K562 (cell line): ENCODE results near the gene NDUFB3. TPM values are rescaled to one million over a fixed set of nuclear protein-coding genes. Genes with fewer than 3 reads are reported as not detected.

Experiments used
- BDP1 ChIP-seq: IDR thresholded peaks from 3 replicates; pipeline ENCODE4 v1.6.1; 2011; ENCODE audit not compliant: insufficient read length, insufficient read depth
- BMI1 ChIP-seq: fragments of 150-350 bp; IDR thresholded peaks from 2 replicates; pipeline ENCODE4 v1.6.1; 2014; ENCODE audit warnings: low read length
- CBX3 ChIP-seq, 2 experiments: IDR thresholded peaks; 1 replicate in 1 of 2; 2 replicates in 1 of 2; pipeline ENCODE4 v1.6.1; 2012; ENCODE audit warnings: inconsistent platforms in 2 of 2, low read length in 2 of 2, borderline replicate concordance in 1 of 2, control low read depth in 1 of 2
- CEBPG ChIP-seq, 3 experiments: fragments of 200-800 bp in 1 of 3; sonication (Bioruptor generic) in 1 of 3; sonication (generic) in 1 of 3; formaldehyde crosslinking in 1 of 3; IDR thresholded peaks in 2 of 3; conservative IDR thresholded peaks in 1 of 3; 2 replicates each; pipeline versions ENCODE4 v1.6.1 to v1.8.0; 2016 to 2022; ENCODE audit warnings: missing compliant biosample characterization in 2 of 3, missing genetic modification characterization in 2 of 3, mild to moderate bottlenecking in 1 of 3, missing genetic modification reagents in 1 of 3
- ELK3 ChIP-seq: fragments of 450-650 bp; formaldehyde crosslinking; IDR thresholded peaks from 2 replicates; pipeline ENCODE4 v1.4.0; 2020; ENCODE audit warnings: mild to moderate bottlenecking
- FIP1L1 ChIP-seq: fragments of 200-400 bp; formaldehyde crosslinking; IDR thresholded peaks from 2 replicates; pipeline ENCODE4 v1.6.1; 2018; ENCODE audit warnings: mild to moderate bottlenecking, low read depth, low read length; ENCODE audit not compliant: poor library complexity, severe bottlenecking
- GATAD2A ChIP-seq: fragments of 450-650 bp; IDR thresholded peaks from 2 replicates; pipeline ENCODE4 v1.6.1; 2017
- GATAD2B ChIP-seq: fragments of 450-650 bp; IDR thresholded peaks from 2 replicates; pipeline ENCODE4 v1.6.1; 2017; ENCODE audit warnings: mild to moderate bottlenecking, borderline replicate concordance
- IFI16 ChIP-seq: fragments of 250-450 bp; sonication (Bioruptor Pico); IDR thresholded peaks from 2 replicates; pipeline ENCODE4 v2.1.2; 2022; ENCODE audit warnings: mild to moderate bottlenecking, inconsistent platforms
- JUNB ChIP-seq: fragments of 450-650 bp; formaldehyde crosslinking; conservative IDR thresholded peaks from 2 replicates; pipeline ENCODE4 v1.4.0; 2020; ENCODE audit warnings: mild to moderate bottlenecking
- NCOA6 ChIP-seq: fragments of 450-650 bp; IDR thresholded peaks from 2 replicates; pipeline ENCODE4 v1.6.1; 2017; ENCODE audit warnings: mild to moderate bottlenecking
- NUFIP1 ChIP-seq: fragments of 450-650 bp; IDR thresholded peaks from 2 replicates; pipeline ENCODE4 v1.6.1; 2018; ENCODE audit not compliant: partially characterized antibody
- POLR2AphosphoS5 ChIP-seq: IDR thresholded peaks from 2 replicates; pipeline ENCODE4 v1.6.1; 2011; ENCODE audit warnings: mild to moderate bottlenecking, low read depth, low read length, moderate library complexity; ENCODE audit not compliant: control insufficient read depth, insufficient read depth
- POLR2H ChIP-seq: IDR thresholded peaks from 2 replicates; pipeline ENCODE4 v1.6.1; 2016; ENCODE audit warnings: missing genetic modification characterization, low read depth, mild to moderate bottlenecking, control low read depth, missing compliant biosample characterization, moderate library complexity
- PYGO2 ChIP-seq: fragments of 450-650 bp; IDR thresholded peaks from 2 replicates; pipeline ENCODE4 v1.6.1; 2016; ENCODE audit warnings: mild to moderate bottlenecking, missing genetic modification characterization, moderate library complexity, missing compliant biosample characterization
- RBM17 ChIP-seq: fragments of 200-400 bp; formaldehyde crosslinking; IDR thresholded peaks from 2 replicates; pipeline ENCODE4 v1.6.1; 2017; ENCODE audit warnings: low read depth, mild to moderate bottlenecking, low read length, borderline replicate concordance
- SMARCC2 ChIP-seq: fragments of 450-650 bp; IDR thresholded peaks from 2 replicates; pipeline ENCODE4 v1.6.1; 2017; ENCODE audit warnings: antibody characterized with exemption, moderate library complexity, mild to moderate bottlenecking, low read depth
- SP1 ChIP-seq: sonication (generic); formaldehyde crosslinking; IDR thresholded peaks from 2 replicates; pipeline ENCODE4 v1.8.1; 2022; ENCODE audit warnings: mild to moderate bottlenecking, missing genetic modification reagents
- TAF15 ChIP-seq: fragments of 200-400 bp; formaldehyde crosslinking; IDR thresholded peaks from 2 replicates; pipeline ENCODE4 v1.6.1; 2017; ENCODE audit warnings: mild to moderate bottlenecking, low read depth, low read length, moderate library complexity
- TBL1XR1 ChIP-seq, 2 experiments: IDR thresholded peaks; 2 replicates each; pipeline ENCODE4 v1.6.1; 2012; ENCODE audit warnings: improper control_type of control experiment in 2 of 2, low read length in 2 of 2, mild to moderate bottlenecking in 1 of 2
- TBP ChIP-seq: optimal IDR thresholded peaks from 2 replicates; pipeline ENCODE3; 2011; ENCODE audit warnings: low read depth, low read length, improper control_type of control experiment
- ZNF175 ChIP-seq: fragments of 200-800 bp; sonication (Bioruptor generic); IDR thresholded peaks from 2 replicates; pipeline ENCODE4 v1.6.1; 2016; ENCODE audit warnings: low read depth, mild to moderate bottlenecking, missing genetic modification characterization, missing compliant biosample characterization
- ZNF217 ChIP-seq: sonication (generic); formaldehyde crosslinking; IDR thresholded peaks from 2 replicates; pipeline ENCODE4 v1.8.0; 2022; ENCODE audit warnings: mild to moderate bottlenecking, missing genetic modification reagents
- ZNF347 ChIP-seq: fragments of 450-650 bp; formaldehyde crosslinking; IDR thresholded peaks from 2 replicates; pipeline ENCODE4 v1.4.0; 2020; ENCODE audit warnings: low read depth, mild to moderate bottlenecking, moderate library complexity
- ZNF354B ChIP-seq: fragments of 250-450 bp; sonication (Bioruptor Pico); IDR thresholded peaks from 2 replicates; pipeline ENCODE4 v1.4.0; 2020
- ZNF384 ChIP-seq: IDR thresholded peaks from 2 replicates; pipeline ENCODE4 v1.6.1; 2012; ENCODE audit warnings: low read depth, low read length, improper control_type of control experiment
- ZNF57 ChIP-seq: fragments of 450-650 bp; formaldehyde crosslinking; IDR thresholded peaks from 2 replicates; pipeline ENCODE4 v1.4.0; 2020; ENCODE audit warnings: mild to moderate bottlenecking, moderate library complexity
- ZNF695 ChIP-seq: fragments of 450-650 bp; formaldehyde crosslinking; IDR thresholded peaks from 2 replicates; pipeline ENCODE4 v1.4.0; 2020; ENCODE audit warnings: mild to moderate bottlenecking, moderate library complexity
- polyA plus RNA-seq, 8 experiments: library from polyadenylated mRNA; depleted of rRNA in 4 of 8; stranded (reverse) in 5 of 8; unstranded in 3 of 8; fragments of >200 nt; fragmentation: Nextera tagmentation in 2 of 8; fragmentation: Illumina TruSeq in 1 of 8; extraction: Ambion mirVana in 2 of 8; extraction: Trizol in 1 of 8; gene quantifications; 2 replicates each; pipeline versions ENCODE4 v1.2.1 to v1.2.3, GENCODE V29; 2011 to 2014; ENCODE audit warnings: inconsistent platforms in 1 of 8, missing spikeins in 1 of 8
- total RNA-seq, 7 experiments: library from RNA; depleted of rRNA in 6 of 7; stranded (reverse); fragments of >200 nt in 6 of 7; fragmentation: Illumina TruSeq in 2 of 7; extraction: Trizol in 2 of 7; gene quantifications; 2 replicates each; pipeline versions ENCODE4 v1.2.1 to v1.2.3, GENCODE V29; 2011 to 2021; ENCODE audit warnings: low replicate concordance in 1 of 7

NDUFB3 gene
- total and polyA plus RNA-seq, 9 of the 15 experiments (the other 6 are each of a cell fraction or from before 2014, with no cell fraction given) = 126 to 786 (median 156) TPM

- TF ChIP-seq ZNF695 (peak; percentile 96), CEBPG (CRISPR knock-in tag; IDR thresholded peaks at IDR 0.05) (no peak), CEBPG (tag; conservative IDR thresholded peaks at IDR 0.05 in 1 of 2, IDR thresholded peaks at IDR 0.05 in 1 of 2) (peak in 1 of 2 experiments; percentile 36; a peak in 1 of 4 replicates), POLR2AphosphoS5 (0 out of 2 replicates have a peak, but pooled peaks have one; percentile 19), ZNF354B (peak; percentile 94), ZNF175 (CRISPR knock-in tag) (peak; percentile 100), TBP (no peak), ZNF217 (CRISPR knock-in tag) (no peak), NUFIP1 (peak; percentile 92), CBX3 (IDR thresholded peaks at IDR 0.05; ENCODE audit: borderline replicate concordance in 1 of 2, low read length in 2 of 2) (no peak), ELK3 (CRISPR knock-in tag) (peak; percentile 93), BMI1 (no peak), TBL1XR1 (IDR thresholded peaks at IDR 0.05; ENCODE audit: low read length in 2 of 2) (0 out of 4 replicates have a peak, but pooled peaks of 1 of the 2 experiments have one; percentile 16), GATAD2B (no peak), IFI16 (peak; percentile 96), BDP1 (no peak), POLR2H (peak; percentile 80), SMARCC2 (no peak), SP1 (CRISPR knock-in tag) (no peak), ZNF384 (no peak), ZNF57 (peak; percentile 93), GATAD2A (peak; percentile 98), NCOA6 (no peak), FIP1L1 (no peak), PYGO2 (tag) (peak; percentile 97), JUNB (CRISPR knock-in tag) (peak; percentile 63; the same call in 1 of the 2 replicates), TAF15 (no peak), RBM17 (no peak), ZNF347 (peak; percentile 82; the same call in 1 of the 2 replicates)
Observed at GRCh38 chr2:201126308-201127151, 54.7 kb downstream of the NDUFB3 start (continued).
